ENCODE measurements around the gene DYNC1I1.

The DYNC1I1 gene

GRCh38 chr7:95863623-95864022, 91.3 kb downstream of the DYNC1I1 start:
- no peak for DNase-seq

GRCh38 chr7:95865716-95866371, 93.5 kb downstream of the DYNC1I1 start:
- DNase-seq = no peak

GRCh38 chr7:95867309-95867708, 95.0 kb downstream of the DYNC1I1 start:
- DNase-seq = no peak

GRCh38 chr7:95871075-95871848, 98.9 kb downstream of the DYNC1I1 start:
- no peak for DNase-seq

GRCh38 chr7:95871896-95872295, 99.5 kb downstream of the DYNC1I1 start:
- no peak for DNase-seq

GRCh38 chr7:95874129-95874528, 101.8 kb downstream of the DYNC1I1 start:
- no peak for DNase-seq

- no peak for DNase-seq
Observed at GRCh38 chr7:95874541-95875265, 102.3 kb downstream of the DYNC1I1 start.

GRCh38 chr7:95875519-95875918, 103.2 kb downstream of the DYNC1I1 start:
- no peak for DNase-seq

GRCh38 chr7:95878677-95879076, 106.3 kb downstream of the DYNC1I1 start:
- no peak for DNase-seq

GRCh38 chr7:95881597-95881996, 109.2 kb downstream of the DYNC1I1 start:
- no peak for DNase-seq

- no peak for DNase-seq
Observed at GRCh38 chr7:95883217-95883616, 110.9 kb downstream of the DYNC1I1 start.

- no peak for DNase-seq
Observed at GRCh38 chr7:95886501-95887090, 114.2 kb downstream of the DYNC1I1 start.

- no peak for DNase-seq
Observed at GRCh38 chr7:95893484-95893883, 121.1 kb downstream of the DYNC1I1 start.

- no peak for DNase-seq
Observed at GRCh38 chr7:95897557-95898251, 125.3 kb downstream of the DYNC1I1 start.

GRCh38 chr7:95899919-95900513, 127.7 kb downstream of the DYNC1I1 start:
- no peak for DNase-seq

GRCh38 chr7:95901006-95901405, 128.7 kb downstream of the DYNC1I1 start:
- DNase-seq = no peak

GRCh38 chr7:95904099-95904498, 131.7 kb downstream of the DYNC1I1 start:
- no peak for DNase-seq

- no peak for DNase-seq
Observed at GRCh38 chr7:95905167-95905566, 132.8 kb downstream of the DYNC1I1 start.

- DNase-seq = no peak
Observed at GRCh38 chr7:95906851-95907250, 134.5 kb downstream of the DYNC1I1 start.

- DNase-seq = no peak
Observed at GRCh38 chr7:95907337-95907736, 135.0 kb downstream of the DYNC1I1 start.

GRCh38 chr7:95908499-95908898, 136.1 kb downstream of the DYNC1I1 start:
- no peak for DNase-seq

GRCh38 chr7:95910341-95910740, 138.0 kb downstream of the DYNC1I1 start:
- DNase-seq = no peak

All from T1000 (cell line).